HG03095 (cell line): ENCODE data around the gene PRDM16.

Experiments used
- ATAC-seq: cut with Tn5 transposase; IDR thresholded peaks from one replicate; pipeline ENCODE4 v1.9.1; 2021; ENCODE audit warnings: moderate library complexity; ENCODE audit not compliant: unreplicated experiment

Gene PRDM16

DNA sequence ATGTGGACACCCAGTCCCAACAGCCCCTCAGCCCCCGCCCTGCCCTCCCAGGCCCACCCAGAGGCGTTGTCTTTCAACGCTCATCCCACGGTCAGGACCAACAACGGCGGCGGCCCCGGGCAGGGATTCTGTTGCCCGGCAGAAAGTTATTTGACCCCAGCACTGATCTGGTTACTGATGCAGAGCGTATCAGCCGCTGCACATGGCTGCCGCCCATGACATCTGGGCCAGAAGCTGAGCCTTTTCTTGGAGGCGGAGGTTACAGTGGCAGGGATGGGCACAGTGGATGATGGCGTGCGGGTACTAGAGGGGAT is 258.3 kb downstream of the PRDM16 start:
- ATAC-seq: no peak

- no peak for ATAC-seq
Measured at GRCh38 chr1:3327936-3328590, 259.1 kb downstream of the PRDM16 start.

GRCh38 chr1:3329640-3330281 is 260.8 kb downstream of the PRDM16 start:
- no peak for ATAC-seq

- no peak for ATAC-seq
Measured at GRCh38 chr1:3330771-3331245, 261.8 kb downstream of the PRDM16 start.

GRCh38 chr1:3331564-3331963 is 262.6 kb downstream of the PRDM16 start:
- ATAC-seq: no peak

GRCh38 chr1:3332043-3332442 is 263.0 kb downstream of the PRDM16 start:
- no peak for ATAC-seq

DNA sequence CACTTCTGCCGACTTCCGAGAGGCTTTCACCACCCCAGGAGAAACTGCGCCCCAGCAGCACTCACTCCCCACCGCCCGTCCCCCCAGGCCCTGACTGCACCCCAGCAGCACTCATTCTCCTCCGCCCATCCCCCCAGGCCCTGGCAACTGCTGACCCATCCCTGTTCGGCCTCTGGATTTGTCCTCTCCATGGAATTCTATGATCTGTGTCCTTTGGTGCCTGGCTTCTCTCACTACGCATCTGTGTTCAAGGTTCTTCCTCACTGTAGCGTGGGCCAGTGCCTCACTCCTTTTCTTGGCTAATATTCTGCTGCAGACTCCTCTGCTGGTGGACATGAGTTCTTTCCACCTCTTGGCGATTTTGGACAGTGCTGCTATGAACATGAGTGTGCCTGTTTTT is 263.7 kb downstream of the PRDM16 start:
- ATAC-seq: no peak

- no peak for ATAC-seq
Measured at GRCh38 chr1:3333903-3334302, 264.9 kb downstream of the PRDM16 start.

DNA sequence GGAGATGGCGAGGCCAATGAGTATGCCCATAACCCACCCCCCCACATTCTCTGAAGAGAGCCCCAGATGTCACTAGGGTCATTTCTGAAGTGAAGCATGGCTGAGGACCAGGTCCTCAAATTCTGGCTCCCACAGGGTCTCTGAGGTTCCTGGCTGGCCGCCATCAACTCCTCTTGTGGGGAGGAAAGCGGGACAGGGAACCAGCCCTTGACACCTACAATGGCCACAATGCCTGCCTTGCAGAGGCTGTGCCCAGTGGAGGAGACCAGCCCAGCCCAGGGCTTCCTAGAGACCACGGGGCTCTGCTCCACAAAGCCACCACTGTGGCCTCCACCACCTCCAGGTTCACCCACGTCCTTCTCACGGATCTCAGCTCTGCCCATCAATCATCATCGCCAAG is 265.4 kb downstream of the PRDM16 start:
- no peak for ATAC-seq

- no peak for ATAC-seq
Measured at GRCh38 chr1:3335754-3336640, 267.0 kb downstream of the PRDM16 start.

GRCh38 chr1:3336641-3337630 is 267.9 kb downstream of the PRDM16 start:
- no peak for ATAC-seq

DNA sequence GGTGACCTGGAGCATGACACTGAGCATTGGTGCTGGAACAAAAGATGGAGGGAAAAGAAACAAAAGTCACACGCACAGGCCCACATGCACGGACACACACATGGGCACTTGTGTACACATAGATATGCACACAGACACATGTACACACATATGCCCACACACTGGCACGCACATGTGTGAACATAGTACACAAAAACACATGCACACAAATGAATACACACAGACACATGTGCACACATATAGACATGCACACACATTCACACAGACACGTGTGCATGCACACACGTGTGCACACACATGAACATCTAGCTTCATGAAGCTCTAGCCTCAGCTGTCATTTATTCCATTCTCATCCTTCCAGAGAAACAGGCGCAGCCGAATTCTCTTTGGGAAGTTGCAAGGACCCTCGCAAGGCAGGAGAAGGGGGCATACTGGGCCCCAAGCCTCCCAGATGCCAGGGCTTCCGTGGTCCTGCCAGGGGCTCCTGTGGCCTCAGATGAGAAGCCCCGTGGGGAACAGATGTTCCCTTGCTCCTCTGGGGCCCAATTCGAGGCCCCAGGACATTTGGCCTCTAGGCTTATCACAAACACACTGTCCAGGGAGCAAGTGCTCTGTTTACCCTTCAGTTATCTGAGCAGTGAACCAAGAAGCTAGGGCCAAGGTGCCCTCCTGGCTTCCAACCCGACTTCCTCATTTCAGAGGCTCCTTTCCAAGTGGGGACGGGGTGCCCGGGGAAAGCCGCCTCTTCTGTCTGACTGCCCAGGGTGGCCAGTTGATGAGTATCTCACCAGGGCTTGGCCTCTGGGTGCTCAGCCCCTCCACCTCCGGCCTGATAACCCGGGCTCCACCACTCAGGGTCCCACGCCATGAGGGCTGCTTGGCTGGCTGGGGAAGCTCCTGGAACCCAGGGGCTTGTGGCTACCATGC is 269.1 kb downstream of the PRDM16 start:
- no peak for ATAC-seq

- ATAC-seq: no peak
Measured at GRCh38 chr1:3338725-3339070, 269.7 kb downstream of the PRDM16 start.

- ATAC-seq: no peak
Measured at GRCh38 chr1:3339856-3340255, 270.9 kb downstream of the PRDM16 start.

GRCh38 chr1:3340548-3341235 is 271.7 kb downstream of the PRDM16 start:
- ATAC-seq: no peak

- ATAC-seq: no peak
Measured at GRCh38 chr1:3341236-3341994, 272.4 kb downstream of the PRDM16 start.

DNA sequence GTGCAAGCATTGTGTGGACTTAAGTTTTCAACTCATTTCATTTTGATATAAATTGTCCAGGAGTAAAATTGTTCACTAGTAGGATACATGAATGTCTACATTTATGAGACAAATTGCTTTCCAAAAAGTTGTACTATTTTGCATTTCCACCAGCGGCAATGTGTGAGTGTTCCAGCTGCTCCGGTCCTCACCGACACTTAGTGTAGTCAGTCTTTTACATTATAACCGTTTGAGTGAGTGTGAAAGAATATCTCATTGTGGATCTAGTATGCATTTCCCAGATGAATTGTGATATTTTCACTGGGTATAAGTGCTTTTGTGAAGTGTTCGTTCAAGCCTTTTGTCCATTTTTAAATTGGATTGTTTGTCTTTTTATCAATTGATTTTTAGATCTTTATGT is 274.0 kb downstream of the PRDM16 start:
- no peak for ATAC-seq

DNA sequence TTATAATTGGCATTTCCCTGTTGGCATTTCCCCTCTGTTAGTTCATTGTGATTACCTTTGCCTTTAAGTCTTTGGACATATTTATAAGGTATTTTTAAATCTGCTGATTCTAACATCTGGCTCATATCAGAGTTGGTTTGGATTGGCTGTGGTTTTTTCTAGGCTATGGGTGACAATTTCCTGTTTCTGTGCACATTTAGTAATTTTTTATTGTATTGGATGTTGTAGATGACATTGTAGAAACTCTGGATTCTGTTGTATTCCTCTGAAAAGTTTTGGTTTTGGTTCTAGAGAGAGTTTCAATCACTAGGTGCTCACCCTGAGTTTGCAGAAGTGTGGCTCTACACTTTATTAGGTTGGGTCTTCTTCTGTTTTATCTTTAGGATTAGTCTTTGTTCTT is 275.4 kb downstream of the PRDM16 start:
- ATAC-seq: no peak
